Lung (tissue), 12 donors: Measurements from ENCODE around the gene RPL13A. TPM values are rescaled to one million over a fixed set of nuclear protein-coding genes. Genes with fewer than 3 reads are reported as not detected.
A peak's percentile ranks its signal among the peaks of the same experiment; 100 is the strongest.
"Not testable (repeated sequence)": the region's sequence is repeated elsewhere in the genome, so short reads cannot be mapped to it uniquely, and the experiment has no call there.

Source experiments
- ATAC-seq: fragments of 200-7000 bp; cut with Tn5 transposase; one replicate; pipeline ENCODE4 v1.9.1; 2020; ENCODE audit warnings: moderate number of reproducible peaks; ENCODE audit not compliant: insufficient read depth, low FRiP score
- DNase-seq, 3 donors: peaks; one replicate each; pipeline ENCODE4 v3.0.0-alpha.2; 2013 to 2017
- H3K27ac ChIP-seq, 2 donors: one replicate each; pipeline ENCODE4 v1.5.1; 2013; ENCODE audit warnings: mild to moderate bottlenecking in 2 of 2, moderate library complexity in 2 of 2, control low read depth in 1 of 2, inconsistent platforms in 1 of 2, low read depth in 1 of 2, low read length in 1 of 2
- H3K27me3 ChIP-seq, 3 donors: one replicate each; pipeline ENCODE4 v1.5.1; 2013; ENCODE audit warnings: low read length in 2 of 3; ENCODE audit not compliant: control insufficient read depth in 3 of 3, insufficient read depth in 3 of 3
- H3K36me3 ChIP-seq, 4 donors: one replicate each; pipeline ENCODE4 v1.5.1; 2013; ENCODE audit warnings: low read length in 4 of 4, mild to moderate bottlenecking in 1 of 4, moderate library complexity in 1 of 4; ENCODE audit not compliant: control insufficient read depth in 4 of 4, insufficient read depth in 4 of 4
- H3K4me1 ChIP-seq, 5 donors: one replicate each; pipeline ENCODE4 v1.5.1; 2013; ENCODE audit warnings: low read length in 5 of 5, mild to moderate bottlenecking in 2 of 5, moderate library complexity in 1 of 5; ENCODE audit not compliant: control insufficient read depth in 5 of 5, insufficient read depth in 5 of 5
- H3K4me3 ChIP-seq: one replicate; pipeline ENCODE4 v1.5.1; 2013; ENCODE audit warnings: mild to moderate bottlenecking, control low read depth, moderate library complexity
- H3K9ac ChIP-seq, 2 donors: one replicate each; pipeline ENCODE4 v1.5.1; 2013; ENCODE audit warnings: low read length in 2 of 2, control low read depth in 1 of 2; ENCODE audit not compliant: insufficient read depth in 1 of 2
- H3K9me3 ChIP-seq, 4 donors: one replicate each; pipeline ENCODE4 v1.5.1; 2013; ENCODE audit warnings: low read length in 3 of 4, mild to moderate bottlenecking in 1 of 4, moderate library complexity in 1 of 4; ENCODE audit not compliant: control insufficient read depth in 4 of 4, insufficient read depth in 3 of 4
- WGBS, 2 donors: extraction: QIAGEN DNeasy Blood & Tissue Kit; methylation state at CpG; one replicate each; pipeline ENCODE4 v1.1.7; 2013; 5-methylcytosine and 5-hydroxymethylcytosine counted together
- polyA plus RNA-seq, 2 donors: library from polyadenylated mRNA; stranded (reverse); fragments of 200-250 nt; gene quantifications; one replicate each; pipeline ENCODE4 v1.2.1, GENCODE V29; 2013
- total RNA-seq, 2 donors: library from RNA; depleted of rRNA in 1 of 2; stranded (reverse); fragments of >200 nt in 1 of 2; gene quantifications; one replicate each; pipeline ENCODE4 v1.2.1, GENCODE V29; 2014 to 2021
- TF ChIP-seq, protein P1 (sequence below): IDR thresholded peaks from 2 replicates; pipeline ENCODE4 v1.5.1; 2012; ENCODE audit warnings: mild to moderate bottlenecking; ENCODE audit errors: control extremely low read depth, extremely low read depth
- donor health status: control.
- donor health status: control.
- donor health status: Bipolar disorder and iron deficiency.
- donor health status: healthy.
- donor health status: DM: yes; HTN: yes; CAD: no.

Gene RPL13A
- total and polyA plus RNA-seq, 4 donors: 1,499 to 2,816 (median 2,481) TPM

GRCh38 chr19:49472936-49473335, 14.5 kb upstream of the RPL13A start:
- Histone ChIP-seq H3K27ac (no peak overlapping the region), H3K9me3 (no peaks in the 10 kb centered on the region), H3K36me3 (peaks cover 0 to 11% (median 0%) of the 10 kb centered on the region in 4 donors), H3K27me3 (peaks cover 0 to 3% (median 0%) of the 10 kb centered on the region in 3 donors), H3K9ac (no peak overlapping the region), H3K4me1 (peaks cover 0 to 11% (median 4%) of the 10 kb centered on the region in 5 donors), H3K4me3 (no peak overlapping the region)
- WGBS, 2 donors: 64 to 65% methylated on average over 9 of the region's 9 CpGs
- TF ChIP-seq, protein P1, sequence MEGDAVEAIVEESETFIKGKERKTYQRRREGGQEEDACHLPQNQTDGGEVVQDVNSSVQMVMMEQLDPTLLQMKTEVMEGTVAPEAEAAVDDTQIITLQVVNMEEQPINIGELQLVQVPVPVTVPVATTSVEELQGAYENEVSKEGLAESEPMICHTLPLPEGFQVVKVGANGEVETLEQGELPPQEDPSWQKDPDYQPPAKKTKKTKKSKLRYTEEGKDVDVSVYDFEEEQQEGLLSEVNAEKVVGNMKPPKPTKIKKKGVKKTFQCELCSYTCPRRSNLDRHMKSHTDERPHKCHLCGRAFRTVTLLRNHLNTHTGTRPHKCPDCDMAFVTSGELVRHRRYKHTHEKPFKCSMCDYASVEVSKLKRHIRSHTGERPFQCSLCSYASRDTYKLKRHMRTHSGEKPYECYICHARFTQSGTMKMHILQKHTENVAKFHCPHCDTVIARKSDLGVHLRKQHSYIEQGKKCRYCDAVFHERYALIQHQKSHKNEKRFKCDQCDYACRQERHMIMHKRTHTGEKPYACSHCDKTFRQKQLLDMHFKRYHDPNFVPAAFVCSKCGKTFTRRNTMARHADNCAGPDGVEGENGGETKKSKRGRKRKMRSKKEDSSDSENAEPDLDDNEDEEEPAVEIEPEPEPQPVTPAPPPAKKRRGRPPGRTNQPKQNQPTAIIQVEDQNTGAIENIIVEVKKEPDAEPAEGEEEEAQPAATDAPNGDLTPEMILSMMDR: no peak
- ATAC-seq (no peak), DNase-seq (no peak)

GRCh38 chr19:49473501-49473867, 13.9 kb upstream of the RPL13A start:
- ATAC-seq, H3K36me3 ChIP-seq, H3K9me3 ChIP-seq, H3K27me3 ChIP-seq, DNase-seq: not testable (repeated sequence)
- peak overlapping the region in 1 of 2 donors; percentile 70 for H3K9ac ChIP-seq
- peak overlapping the region in 1 of 2 donors; percentile 84 for H3K27ac ChIP-seq
- 70 to 75% methylated on average over 9 of the region's 9 CpGs for WGBS, 2 donors
- peaks cover 0 to 11% (median 4%) of the 10 kb centered on the region in 5 donors for H3K4me1 ChIP-seq
- peak overlapping the region; percentile 43 for H3K4me3 ChIP-seq

GRCh38 chr19:49473868-49474541, 13.4 kb upstream of the RPL13A start, which contains the start of gene FLT3LG:
TSS of gene FLT3LG (plus strand) at chr19:49474215. CDS start at chr19:49474640, 425 bp downstream.
- peak within 1 kb of the TSS; percentile 41 to 84 for H3K27ac ChIP-seq

DNA sequence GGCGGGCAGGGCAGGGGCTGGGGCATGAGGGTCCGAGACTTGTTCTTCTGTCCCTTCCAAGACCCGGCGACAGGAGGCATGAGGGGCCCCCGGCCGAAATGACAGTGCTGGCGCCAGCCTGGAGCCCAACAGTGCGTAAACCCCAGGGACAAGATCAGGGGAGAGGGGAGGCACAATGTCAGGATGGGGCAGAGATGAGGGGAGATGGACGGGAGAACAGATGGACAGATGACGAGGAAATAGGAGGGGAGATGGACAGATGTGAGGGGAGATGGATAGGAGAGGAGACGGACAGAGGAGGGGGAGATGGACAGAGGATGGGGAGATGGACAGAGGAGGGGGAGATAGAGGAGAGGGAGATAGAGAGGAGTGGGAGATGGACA, 12.9 kb upstream of the RPL13A start:
- DNase-seq (no peak), ATAC-seq (no peak)
- peak overlapping the region in 1 of 2 donors; percentile 70 for H3K9ac ChIP-seq
- H3K4me1 ChIP-seq: peaks cover 0 to 11% (median 4%) of the 10 kb centered on the region in 5 donors
- H3K36me3 ChIP-seq: peaks cover 0 to 6% (median 0%) of the 10 kb centered on the region in 4 donors
- peak overlapping the region; percentile 42 for H3K4me3 ChIP-seq
- H3K27ac ChIP-seq: peak overlapping the region; percentile 41 to 84
- TF ChIP-seq, protein P1: no peak
- no peaks in the 10 kb centered on the region for H3K9me3 ChIP-seq
- peaks cover 0 to 3% (median 0%) of the 10 kb centered on the region in 3 donors for H3K27me3 ChIP-seq
- WGBS, 2 donors: 6 to 11% methylated on average over 11 of the region's 11 CpGs

More at GRCh38 chr19:49473868-49474541, 13.4 kb upstream of the RPL13A start, which contains the start of gene FLT3LG:
- Histone ChIP-seq H3K9ac (peak within 1 kb of the TSS; percentile 63 to 70), H3K9me3 (no peaks in the 10 kb centered on the region), H3K4me1 (peaks cover 0 to 11% (median 4%) of the 10 kb centered on the region in 5 donors), H3K27me3 (peaks cover 0 to 3% (median 0%) of the 10 kb centered on the region in 3 donors), H3K4me3 (peak within 1 kb of the TSS; percentile 43), H3K36me3 (peaks cover 0 to 8% (median 0%) of the 10 kb centered on the region in 4 donors)
- ATAC-seq: peak; percentile 82
- TF ChIP-seq, protein P1: peak; percentile 97
- peak; percentile 82 to 85 (median 82) for DNase-seq
- WGBS, 2 donors: 1% methylated on average over 33 of the region's 33 CpGs
